Skin epidermis (tissue), 12 donors: ENCODE measurements around the gene USF2.

Experiments
- H3K27ac ChIP-seq, 21 experiments: fragments of 200-600 bp; sonication (generic) in 11 of 21; one replicate each; pipeline ENCODE4 v1.5.0; 2020; ENCODE audit warnings: mild to moderate bottlenecking in 3 of 21, inconsistent platforms in 2 of 21, moderate library complexity in 2 of 21
- H3K4me3 ChIP-seq, 7 experiments: fragments of 200-600 bp; sonication (generic) in 2 of 7; one replicate each; pipeline ENCODE4 v1.5.0; 2020; ENCODE audit warnings: inconsistent platforms in 2 of 7, mild to moderate bottlenecking in 2 of 7, moderate library complexity in 1 of 7

Gene USF2

DNA sequence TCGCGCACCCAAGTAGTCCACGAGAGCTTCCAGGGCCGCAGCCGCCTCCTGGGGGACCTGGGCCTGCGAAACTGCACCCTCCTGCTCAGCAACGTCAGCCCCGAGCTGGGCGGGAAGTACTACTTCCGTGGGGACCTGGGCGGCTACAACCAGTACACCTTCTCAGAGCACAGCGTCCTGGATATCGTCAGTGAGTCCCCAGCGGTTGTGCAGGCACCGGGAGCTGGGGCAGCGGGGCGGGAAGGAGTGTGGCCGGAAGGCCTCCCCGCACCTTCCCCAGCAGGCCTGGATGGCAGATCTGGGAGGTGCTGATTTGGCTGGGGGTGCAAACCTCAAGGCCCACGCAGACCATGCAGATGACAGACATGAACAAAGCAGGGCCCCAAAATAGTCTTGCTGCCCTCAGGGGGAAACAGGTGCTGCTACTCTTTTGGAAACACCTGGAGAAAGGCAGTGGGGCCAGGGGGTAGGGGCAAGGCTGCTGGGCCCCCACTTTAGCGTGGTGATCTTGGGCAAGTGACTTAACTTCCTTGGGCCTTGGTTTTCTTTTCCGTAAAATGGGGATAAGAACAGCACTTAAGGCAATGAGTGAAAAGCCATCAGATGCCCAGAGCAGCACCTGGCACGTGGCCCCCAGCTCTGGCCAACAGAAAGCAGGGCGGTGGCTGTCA is 27.2 kb downstream of the USF2 start:
- no peak overlapping the region for H3K4me3 ChIP-seq
- no peak overlapping the region for H3K27ac ChIP-seq

DNA sequence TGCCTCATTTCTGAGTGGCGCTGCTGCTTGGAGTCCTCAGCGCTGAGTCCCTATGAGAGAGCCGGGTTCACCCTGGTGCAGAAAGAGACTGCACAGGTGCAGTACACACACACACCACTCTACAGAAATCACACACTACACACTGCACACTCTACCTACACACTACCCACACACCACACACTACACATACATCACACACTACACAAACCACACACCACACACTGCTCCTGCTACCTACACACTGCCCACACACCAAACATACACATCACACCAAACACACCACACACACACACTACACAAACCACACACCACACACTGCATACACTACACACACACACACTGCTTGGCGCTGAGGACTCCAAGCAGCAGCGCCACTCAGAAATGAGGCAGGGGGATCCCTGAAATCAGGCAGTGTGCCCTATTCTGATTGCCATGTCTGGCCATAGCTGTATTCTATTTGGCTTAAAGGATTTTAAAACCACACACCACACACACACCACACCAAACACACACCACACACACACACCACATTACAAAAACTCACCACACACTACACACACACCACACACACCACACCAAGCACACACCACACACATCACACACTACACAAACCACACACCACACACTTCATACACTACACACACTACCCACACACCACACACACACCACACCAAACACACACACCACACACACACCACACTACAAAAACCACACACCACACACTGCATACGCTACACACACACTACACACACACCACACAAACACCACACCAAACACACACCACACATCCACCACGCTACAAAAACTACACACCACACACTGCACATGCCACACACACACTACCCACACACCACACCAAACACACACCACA is 28.1 kb downstream of the USF2 start:
- no peak overlapping the region for H3K4me3 ChIP-seq
- no peak overlapping the region for H3K27ac ChIP-seq

- Histone ChIP-seq H3K27ac (no peak overlapping the region), H3K4me3 (no peak overlapping the region)
Observed at GRCh38 chr19:35297515-35297848, 28.7 kb downstream of the USF2 start.

- no peak overlapping the region for H3K27ac ChIP-seq
- H3K4me3 ChIP-seq, result no peak overlapping the region
Observed at GRCh38 chr19:35297922-35298321, 29.2 kb downstream of the USF2 start.

GRCh38 chr19:35298561-35298972 is 29.8 kb downstream of the USF2 start:
- no peak overlapping the region for H3K27ac ChIP-seq
- no peak overlapping the region for H3K4me3 ChIP-seq

DNA sequence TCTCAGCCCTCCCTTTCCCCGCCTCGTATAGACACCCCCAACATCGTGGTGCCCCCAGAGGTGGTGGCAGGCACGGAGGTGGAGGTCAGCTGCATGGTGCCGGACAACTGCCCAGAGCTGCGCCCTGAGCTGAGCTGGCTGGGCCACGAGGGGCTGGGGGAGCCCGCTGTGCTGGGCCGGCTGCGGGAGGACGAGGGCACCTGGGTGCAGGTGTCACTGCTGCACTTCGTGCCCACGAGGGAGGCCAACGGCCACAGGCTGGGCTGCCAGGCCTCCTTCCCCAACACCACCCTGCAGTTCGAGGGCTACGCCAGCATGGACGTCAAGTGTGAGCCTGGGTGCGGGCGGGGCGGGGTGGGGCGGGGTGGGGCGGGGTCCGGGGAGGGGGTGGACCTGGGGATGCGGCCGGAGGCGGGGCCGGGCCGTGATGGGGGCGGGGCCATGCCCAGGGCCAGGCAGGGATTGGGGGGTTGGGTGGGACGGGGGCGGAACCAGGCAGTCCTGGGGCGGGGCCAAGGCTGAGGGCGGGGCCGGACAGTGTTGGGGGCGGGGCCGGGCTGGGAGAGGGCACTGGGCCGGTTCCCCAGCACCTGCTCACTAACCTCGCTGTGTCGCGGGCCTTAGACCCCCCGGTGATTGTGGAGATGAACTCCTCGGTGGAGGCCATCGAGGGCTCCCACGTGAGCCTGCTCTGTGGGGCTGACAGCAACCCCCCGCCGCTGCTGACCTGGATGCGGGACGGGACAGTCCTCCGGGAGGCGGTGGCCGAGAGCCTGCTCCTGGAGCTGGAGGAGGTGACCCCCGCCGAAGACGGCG is 31.0 kb downstream of the USF2 start:
- no peak overlapping the region for H3K4me3 ChIP-seq

GRCh38 chr19:35300339-35300649 is 31.5 kb downstream of the USF2 start:
- H3K27ac ChIP-seq, result no peak overlapping the region
- no peak overlapping the region for H3K4me3 ChIP-seq

More for the DNA sequence above, 31.0 kb downstream of the USF2 start:
- H3K27ac ChIP-seq, result no peak overlapping the region

GRCh38 chr19:35301961-35302360 is 33.2 kb downstream of the USF2 start:
- H3K4me3 ChIP-seq, result no peak overlapping the region
- no peak overlapping the region for H3K27ac ChIP-seq

DNA sequence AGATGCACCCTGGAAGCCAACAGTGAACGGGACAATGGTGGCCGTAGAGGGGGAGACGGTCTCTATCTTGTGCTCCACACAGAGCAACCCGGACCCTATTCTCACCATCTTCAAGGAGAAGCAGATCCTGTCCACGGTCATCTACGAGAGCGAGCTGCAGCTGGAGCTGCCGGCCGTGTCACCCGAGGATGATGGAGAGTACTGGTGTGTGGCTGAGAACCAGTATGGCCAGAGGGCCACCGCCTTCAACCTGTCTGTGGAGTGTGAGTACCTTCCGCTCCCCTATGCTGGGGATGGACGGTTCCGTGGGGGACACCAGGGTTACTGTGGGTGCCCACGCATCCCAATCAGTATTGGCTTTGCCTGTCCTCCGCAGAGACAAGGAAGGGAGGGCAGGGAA is 33.7 kb downstream of the USF2 start:
- no peak overlapping the region for H3K27ac ChIP-seq
- H3K4me3 ChIP-seq, result no peak overlapping the region

GRCh38 chr19:35303357-35303915 is 34.7 kb downstream of the USF2 start:
- H3K4me3 ChIP-seq, result no peak overlapping the region
- H3K27ac ChIP-seq, result no peak overlapping the region

DNA sequence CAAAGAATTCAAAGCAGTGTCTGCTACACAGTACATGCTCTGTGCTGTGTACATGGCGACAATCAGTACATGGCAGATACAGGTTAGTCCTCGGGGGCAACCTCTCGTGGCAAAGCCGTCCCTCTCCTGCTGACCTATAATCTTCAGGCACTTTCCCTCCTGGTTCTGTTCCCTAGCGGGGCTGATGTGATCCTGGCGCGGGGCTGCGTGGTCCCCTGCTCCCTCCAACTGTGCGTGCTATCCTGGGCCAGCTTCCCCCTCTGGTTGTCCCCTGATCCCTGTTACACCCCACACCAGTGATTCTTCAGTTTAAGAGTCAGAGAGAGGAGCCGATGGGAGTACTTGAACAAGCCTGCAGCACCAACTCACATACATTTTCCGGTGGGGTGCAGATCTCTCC is 35.3 kb downstream of the USF2 start:
- no peak overlapping the region for H3K4me3 ChIP-seq
- no peak overlapping the region for H3K27ac ChIP-seq

DNA sequence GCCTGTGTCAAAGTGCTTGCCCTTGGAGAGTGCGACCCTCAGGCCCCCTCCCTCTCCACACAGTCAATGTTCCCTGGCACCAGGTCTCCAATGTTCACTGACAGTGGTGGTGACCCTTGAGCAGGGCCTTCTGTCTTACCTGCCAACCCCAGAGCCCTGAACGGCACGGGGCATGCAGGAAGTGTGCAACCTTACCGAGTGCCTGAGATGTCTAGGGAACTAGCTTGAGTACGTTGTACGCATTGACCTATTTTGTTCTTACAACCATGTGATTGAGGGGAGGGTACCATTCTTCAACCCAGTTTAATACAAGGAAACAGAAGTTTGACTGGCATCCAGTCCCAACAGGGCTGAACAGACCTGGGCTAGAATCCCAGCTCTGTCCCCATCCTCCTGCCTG is 36.4 kb downstream of the USF2 start:
- no peak overlapping the region for H3K4me3 ChIP-seq

GRCh38 chr19:35306473-35307246 is 37.9 kb downstream of the USF2 start:
- no peak overlapping the region for H3K27ac ChIP-seq

More for the DNA sequence above, 36.4 kb downstream of the USF2 start:
- no peak overlapping the region for H3K27ac ChIP-seq

GRCh38 chr19:35307931-35308330 is 39.2 kb downstream of the USF2 start:
- Histone ChIP-seq H3K4me3 (no peak overlapping the region), H3K27ac (no peak overlapping the region)

More at GRCh38 chr19:35306473-35307246, 37.9 kb downstream of the USF2 start:
- no peak overlapping the region for H3K4me3 ChIP-seq

GRCh38 chr19:35308910-35309309 is 40.1 kb downstream of the USF2 start:
- Histone ChIP-seq H3K4me3 (no peak overlapping the region), H3K27ac (no peak overlapping the region)

DNA sequence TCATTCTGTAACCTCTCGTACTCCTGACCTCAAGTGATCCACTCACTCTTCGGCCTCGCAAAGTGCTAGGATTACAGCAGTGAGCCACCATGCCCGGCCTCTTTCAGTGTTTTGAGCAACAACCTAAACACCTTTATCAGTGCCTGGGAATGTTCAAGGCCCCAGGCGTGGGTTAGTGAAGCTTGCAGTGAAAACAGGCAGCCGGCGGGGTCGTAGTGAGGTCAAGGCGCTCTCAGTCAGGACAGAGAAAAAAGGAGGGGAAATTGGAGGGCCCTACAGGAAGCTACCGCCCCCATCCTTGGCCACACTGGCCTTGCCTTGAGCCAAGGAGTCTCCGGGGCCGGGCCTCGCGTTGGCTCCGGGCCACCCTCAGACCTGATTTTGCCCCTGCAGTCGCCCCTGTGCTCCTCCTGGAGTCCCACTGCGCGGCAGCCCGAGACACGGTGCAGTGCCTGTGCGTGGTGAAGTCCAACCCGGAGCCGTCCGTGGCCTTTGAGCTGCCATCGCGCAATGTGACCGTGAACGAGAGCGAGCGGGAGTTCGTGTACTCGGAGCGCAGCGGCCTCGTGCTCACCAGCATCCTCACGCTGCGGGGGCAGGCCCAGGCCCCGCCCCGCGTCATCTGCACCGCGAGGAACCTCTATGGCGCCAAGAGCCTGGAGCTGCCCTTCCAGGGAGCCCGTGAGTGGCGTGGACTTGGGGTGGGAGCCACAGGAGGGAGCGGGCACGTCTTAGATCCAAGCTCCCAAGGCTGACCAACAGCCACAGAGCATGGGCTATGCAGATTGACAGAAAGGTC is 40.9 kb downstream of the USF2 start:
- Histone ChIP-seq H3K27ac (no peak overlapping the region), H3K4me3 (no peak overlapping the region)

- Histone ChIP-seq H3K27ac (no peak overlapping the region), H3K4me3 (no peak overlapping the region)
Observed at GRCh38 chr19:35310331-35310730, 41.6 kb downstream of the USF2 start.

DNA sequence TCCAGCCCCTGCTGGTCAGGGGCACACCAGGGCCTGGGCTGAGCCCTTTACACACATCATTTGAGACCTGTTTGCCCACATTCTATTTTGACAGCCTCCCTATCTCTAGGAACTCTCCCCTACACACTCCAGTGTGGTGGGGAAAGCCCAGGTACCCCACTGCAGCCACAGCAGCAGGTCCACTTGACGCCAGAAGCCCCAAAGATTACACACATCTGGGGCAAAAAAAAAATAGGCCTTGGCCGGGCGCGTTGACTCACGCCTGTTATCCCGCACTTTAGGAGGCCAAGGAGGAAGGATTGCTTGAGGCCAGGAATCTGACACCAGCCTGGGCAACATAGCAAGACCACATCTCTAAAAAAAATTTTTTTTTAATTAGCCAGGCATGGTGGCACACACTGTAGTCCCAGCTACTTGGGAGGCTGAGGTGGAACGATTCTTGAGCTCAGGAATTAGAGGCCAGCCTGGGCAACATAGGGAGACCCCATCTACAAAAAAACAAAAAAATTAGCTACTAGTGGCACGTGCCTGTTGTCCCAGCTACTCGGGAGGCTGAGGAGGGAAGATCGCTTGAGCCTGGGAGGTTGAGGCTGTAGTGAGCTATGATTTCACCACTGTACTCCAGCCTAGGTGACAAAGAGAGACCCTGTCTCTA is 42.2 kb downstream of the USF2 start:
- H3K4me3 ChIP-seq, result no peak overlapping the region

More for the DNA sequence above, 42.2 kb downstream of the USF2 start:
- no peak overlapping the region for H3K27ac ChIP-seq
